IPS DF 6.9 (cell line): ENCODE data around the gene IFNGR2.

Experiments used
- DNase-seq: peaks from one replicate; pipeline ENCODE4 v3.0.0-alpha.2; 2013; ENCODE audit warnings: low read depth, low spot score
- H3K27ac ChIP-seq: one replicate; pipeline ENCODE4 v1.5.1; 2013; ENCODE audit warnings: low read length, control low read depth
- H3K27me3 ChIP-seq: 2 replicates; pipeline ENCODE4 v1.6.1; 2013; ENCODE audit warnings: mild to moderate bottlenecking, low read length; ENCODE audit not compliant: control insufficient read depth, insufficient read depth
- H3K36me3 ChIP-seq: 2 replicates; pipeline ENCODE4 v1.6.1; 2013; ENCODE audit warnings: low read length; ENCODE audit not compliant: control insufficient read depth, insufficient read depth
- H3K4me1 ChIP-seq: 2 replicates; pipeline ENCODE4 v1.6.1; 2013; ENCODE audit warnings: low read length; ENCODE audit not compliant: control insufficient read depth, insufficient read depth
- H3K4me3 ChIP-seq: 2 replicates; pipeline ENCODE4 v1.5.1; 2013; ENCODE audit warnings: mild to moderate bottlenecking, low read length
- H3K9me3 ChIP-seq: 2 replicates; pipeline ENCODE4 v1.6.1; 2013; ENCODE audit warnings: low read length, inconsistent platforms; ENCODE audit not compliant: control insufficient read depth, insufficient read depth
- WGBS: extraction: QIAGEN DNeasy Blood & Tissue Kit; methylation state at CpG from one replicate; pipeline ENCODE4 v1.1.7; 2013; ENCODE audit warnings: mixed read lengths, missing lambda C conversion rate; ENCODE audit not compliant: insufficient read length, insufficient coverage; 5-methylcytosine and 5-hydroxymethylcytosine counted together

Gene IFNGR2

GRCh38 chr21:33387294-33387693 lies 15.9 kb upstream of the IFNGR2 start:
- WGBS = no CpG with 5 or more reads among the region's 6 CpGs
- DNase-seq = no peak
- H3K4me3 ChIP-seq = no peak overlapping the region

DNA sequence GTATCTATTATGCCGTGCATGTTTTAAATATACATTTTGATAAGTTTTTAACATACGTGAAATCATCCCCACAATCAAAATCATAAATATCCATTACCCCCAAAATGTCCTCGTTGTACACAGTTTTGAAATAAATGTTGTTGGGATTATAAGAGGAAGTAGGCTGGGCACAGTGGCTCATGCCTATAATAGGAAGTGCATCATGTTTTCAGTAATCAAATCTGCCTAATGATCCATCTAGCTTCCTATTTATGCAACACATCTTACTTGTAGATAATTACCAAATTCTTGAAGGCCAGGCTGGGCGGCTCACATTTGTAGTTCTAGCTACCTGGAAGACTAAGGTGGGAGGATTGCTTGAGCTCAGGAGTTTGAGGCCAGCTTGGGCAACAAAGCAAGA lies 15.0 kb upstream of the IFNGR2 start:
- no peak overlapping the region for H3K27ac ChIP-seq
- H3K36me3 ChIP-seq = no peaks in the 10 kb centered on the region
- no peaks in the 10 kb centered on the region for H3K9me3 ChIP-seq
- no CpG with 5 or more reads among the region's 4 CpGs for WGBS
- H3K4me3 ChIP-seq = no peak overlapping the region
- H3K27me3 ChIP-seq = no peaks in the 10 kb centered on the region
- H3K4me1 ChIP-seq = no peaks in the 10 kb centered on the region
- DNase-seq = no peak

More at GRCh38 chr21:33387294-33387693, 15.9 kb upstream of the IFNGR2 start:
- Histone ChIP-seq H3K4me1 (no peaks in the 10 kb centered on the region), H3K36me3 (no peaks in the 10 kb centered on the region), H3K27ac (no peak overlapping the region), H3K27me3 (no peaks in the 10 kb centered on the region), H3K9me3 (no peaks in the 10 kb centered on the region)

DNA sequence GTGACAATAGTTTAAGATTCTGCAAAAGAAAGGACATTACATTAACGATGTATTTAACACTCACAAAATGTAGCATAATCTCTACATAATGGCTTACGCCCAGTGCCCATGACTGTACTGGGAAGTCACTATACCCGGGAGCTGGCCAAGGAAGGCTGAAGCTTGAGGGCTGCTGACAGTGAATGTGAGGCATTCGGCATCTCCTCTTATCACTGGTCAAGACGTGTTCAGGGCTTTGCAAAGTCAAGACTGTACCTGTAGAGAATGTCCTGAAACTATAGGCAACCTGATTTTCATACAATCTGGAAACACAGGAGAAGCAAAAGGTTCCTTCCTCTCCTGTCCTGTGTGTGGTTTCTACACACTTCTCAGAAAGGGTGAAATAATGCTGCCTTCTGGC lies 12.7 kb upstream of the IFNGR2 start:
- no CpG with 5 or more reads among the region's 5 CpGs for WGBS

DNA sequence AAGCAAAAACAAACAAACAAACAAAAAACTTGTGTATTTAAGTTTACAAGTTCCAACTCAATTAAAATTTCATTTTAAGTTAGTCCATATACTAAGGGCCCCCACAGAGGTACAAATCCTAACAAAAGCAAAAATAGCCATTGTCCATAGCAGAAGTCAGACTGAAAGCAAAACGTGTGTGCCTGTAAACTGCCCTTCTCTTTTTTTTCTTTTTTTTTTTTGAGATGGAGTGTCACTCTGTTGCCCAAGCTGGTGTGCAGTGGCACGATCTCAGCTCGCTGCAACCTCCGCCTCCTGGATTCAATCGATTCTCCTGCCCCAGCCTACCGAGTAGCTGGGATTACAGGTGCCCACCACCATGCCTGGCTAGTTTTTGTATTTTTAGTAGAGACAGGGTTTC lies 11.6 kb upstream of the IFNGR2 start:
- WGBS = no CpG with 5 or more reads among the region's 6 CpGs
- Histone ChIP-seq H3K27ac (no peak overlapping the region), H3K4me3 (no peak overlapping the region), H3K36me3 (no peaks in the 10 kb centered on the region), H3K4me1 (no peaks in the 10 kb centered on the region), H3K27me3 (no peaks in the 10 kb centered on the region), H3K9me3 (no peaks in the 10 kb centered on the region)
- no peak for DNase-seq

More for the DNA sequence above, 12.7 kb upstream of the IFNGR2 start:
- H3K36me3 ChIP-seq = no peaks in the 10 kb centered on the region
- no peak overlapping the region for H3K4me3 ChIP-seq
- no peaks in the 10 kb centered on the region for H3K27me3 ChIP-seq
- H3K9me3 ChIP-seq = no peaks in the 10 kb centered on the region
- H3K27ac ChIP-seq = no peak overlapping the region
- no peaks in the 10 kb centered on the region for H3K4me1 ChIP-seq
- no peak for DNase-seq

DNA sequence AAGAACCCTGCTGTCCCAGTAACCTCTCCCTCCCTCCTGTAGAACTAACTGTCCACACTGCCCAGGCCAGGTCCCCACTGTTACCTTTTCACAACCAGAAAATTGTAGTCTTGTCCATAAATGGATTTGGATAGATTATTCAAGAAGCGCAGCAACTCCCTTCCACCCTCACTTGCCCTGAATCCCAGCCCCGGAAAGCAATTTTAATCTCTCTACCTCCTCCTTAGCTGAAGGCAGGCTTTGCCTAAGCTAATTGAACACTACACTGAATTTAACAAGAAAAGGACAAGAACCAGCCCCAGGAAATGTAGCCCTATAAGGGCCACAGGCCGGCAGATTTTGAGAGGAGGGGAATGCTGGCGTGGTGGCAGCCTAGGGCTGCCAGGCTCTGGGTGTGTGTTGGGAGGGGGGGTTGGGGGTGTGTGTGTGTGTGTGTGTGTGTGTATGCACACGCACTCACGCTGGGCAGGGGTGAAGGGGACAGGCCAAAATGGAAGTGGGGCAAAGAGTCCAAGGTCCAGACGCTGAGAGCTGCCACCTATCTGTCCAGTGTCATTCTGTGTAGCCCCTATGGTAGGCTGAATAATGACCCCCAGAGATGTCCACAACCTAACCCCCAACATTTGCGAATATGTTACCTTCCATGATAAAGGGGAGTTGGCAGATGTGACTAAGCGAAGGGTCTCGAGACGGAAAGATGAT lies 10.8 kb upstream of the IFNGR2 start:
- Histone ChIP-seq H3K4me1 (no peaks in the 10 kb centered on the region), H3K4me3 (no peak overlapping the region), H3K27ac (no peak overlapping the region), H3K36me3 (no peaks in the 10 kb centered on the region), H3K9me3 (no peaks in the 10 kb centered on the region), H3K27me3 (no peaks in the 10 kb centered on the region)
- WGBS = no CpG with 5 or more reads among the region's 11 CpGs
- DNase-seq = no peak

- no peaks in the 10 kb centered on the region for H3K4me1 ChIP-seq
- WGBS = no CpG with 5 or more reads among the region's 5 CpGs
Measured at GRCh38 chr21:33393348-33393747, 9.9 kb upstream of the IFNGR2 start.

DNA sequence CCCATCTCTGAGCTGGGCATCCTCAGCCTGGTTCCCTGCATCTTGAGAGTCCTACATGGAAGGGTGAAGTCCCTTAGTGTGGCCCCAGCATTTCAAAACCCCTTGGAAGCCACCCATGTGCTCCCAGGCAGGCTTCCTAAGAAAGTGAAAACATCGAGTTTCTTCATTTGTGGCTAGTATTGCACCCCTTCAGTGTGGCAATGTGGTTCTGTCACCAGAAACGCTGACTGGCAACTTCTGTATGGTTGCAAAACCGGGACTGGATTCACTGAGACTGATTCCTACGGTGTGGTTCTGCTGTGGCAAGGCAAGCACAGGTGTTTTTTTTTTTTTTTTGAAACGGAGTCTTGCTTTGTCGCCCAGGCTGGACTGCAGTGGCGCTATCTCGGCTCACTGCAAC lies 9.0 kb upstream of the IFNGR2 start:
- H3K36me3 ChIP-seq = no peaks in the 10 kb centered on the region
- H3K4me3 ChIP-seq = no peak overlapping the region
- H3K27me3 ChIP-seq = no peaks in the 10 kb centered on the region
- H3K9me3 ChIP-seq = no peaks in the 10 kb centered on the region
- H3K27ac ChIP-seq = no peak overlapping the region
- H3K4me1 ChIP-seq = no peaks in the 10 kb centered on the region
- no CpG with 5 or more reads among the region's 8 CpGs for WGBS
- DNase-seq = no peak

More at GRCh38 chr21:33393348-33393747, 9.9 kb upstream of the IFNGR2 start:
- H3K27me3 ChIP-seq = no peaks in the 10 kb centered on the region
- DNase-seq = no peak
- no peaks in the 10 kb centered on the region for H3K9me3 ChIP-seq
- no peak overlapping the region for H3K4me3 ChIP-seq
- H3K36me3 ChIP-seq = no peaks in the 10 kb centered on the region
- H3K27ac ChIP-seq = no peak overlapping the region

DNA sequence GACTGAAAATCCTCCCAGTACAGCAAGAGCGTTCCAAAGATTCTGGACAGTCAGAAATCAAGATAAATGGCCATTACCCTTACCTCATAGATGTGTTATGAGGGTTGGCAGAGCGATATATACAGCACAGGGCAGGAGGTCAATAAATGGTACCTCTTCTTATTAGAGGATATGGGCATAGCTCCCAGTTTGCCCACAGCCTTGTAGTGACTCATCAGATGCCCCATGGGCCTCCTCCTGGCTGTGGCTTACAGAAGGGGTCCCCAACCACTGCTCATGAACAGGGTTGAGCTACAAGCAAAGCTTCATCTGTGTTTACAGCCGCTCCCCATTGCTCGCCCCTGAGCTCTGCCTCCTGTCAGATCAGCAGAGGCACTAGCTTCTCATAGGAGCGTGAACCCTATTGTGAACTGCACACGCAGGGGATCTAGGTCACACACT lies 7.3 kb upstream of the IFNGR2 start:
- Histone ChIP-seq H3K4me3 (no peak overlapping the region), H3K4me1 (no peaks in the 10 kb centered on the region), H3K27ac (no peak overlapping the region), H3K9me3 (no peaks in the 10 kb centered on the region), H3K36me3 (no peaks in the 10 kb centered on the region), H3K27me3 (no peaks in the 10 kb centered on the region)
- DNase-seq = no peak
- WGBS = no CpG with 5 or more reads among the region's 6 CpGs

DNA sequence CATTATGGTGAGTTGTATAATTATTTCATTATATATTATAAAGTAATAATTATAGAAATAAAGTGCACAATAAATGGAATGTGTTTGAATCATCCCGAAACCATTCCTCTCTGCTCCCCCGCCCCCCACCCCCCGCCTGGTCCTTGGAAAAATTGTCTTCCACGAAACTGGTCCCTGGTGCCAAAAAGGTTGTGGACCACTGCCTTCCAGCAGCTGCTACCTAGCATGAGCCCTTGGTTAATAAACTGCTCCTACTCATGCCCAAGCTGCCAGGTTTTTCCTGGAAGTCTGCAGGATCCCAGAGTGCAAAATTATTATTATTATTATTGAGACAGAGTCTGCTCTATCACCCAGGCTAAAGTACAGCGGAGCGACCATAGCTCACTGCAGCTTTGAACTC lies 6.8 kb upstream of the IFNGR2 start:
- Histone ChIP-seq H3K9me3 (no peaks in the 10 kb centered on the region), H3K27ac (no peak overlapping the region), H3K4me3 (no peak overlapping the region), H3K27me3 (no peaks in the 10 kb centered on the region), H3K4me1 (no peaks in the 10 kb centered on the region), H3K36me3 (no peaks in the 10 kb centered on the region)
- no CpG with 5 or more reads among the region's 6 CpGs for WGBS
- no peak for DNase-seq

- H3K27me3 ChIP-seq = no peaks in the 10 kb centered on the region
- WGBS = no CpG with 5 or more reads among the region's 5 CpGs
- no peaks in the 10 kb centered on the region for H3K36me3 ChIP-seq
- H3K9me3 ChIP-seq = no peaks in the 10 kb centered on the region
- no peak overlapping the region for H3K4me3 ChIP-seq
- no peak for DNase-seq
- no peaks in the 10 kb centered on the region for H3K4me1 ChIP-seq
- no peak overlapping the region for H3K27ac ChIP-seq
Measured at GRCh38 chr21:33396951-33397350, 6.3 kb upstream of the IFNGR2 start.

DNA sequence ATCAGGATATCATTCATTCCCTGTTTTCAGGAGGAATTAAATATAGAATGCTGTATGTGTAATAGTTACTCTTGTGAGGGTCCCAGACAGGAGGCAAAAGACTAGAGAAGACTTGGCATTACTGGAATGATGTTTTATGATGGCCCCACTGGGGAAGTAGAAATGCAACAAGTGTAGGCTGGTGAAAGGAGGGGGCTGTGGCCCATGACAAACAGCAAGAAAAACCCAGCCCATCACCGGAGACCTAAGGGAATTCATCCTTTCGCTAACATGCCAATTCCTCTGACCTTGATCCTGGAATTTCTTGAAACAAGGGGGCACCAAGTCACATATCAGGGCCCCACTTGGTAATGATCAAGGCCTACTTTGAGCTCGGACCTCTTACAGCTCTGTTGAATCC lies 5.5 kb upstream of the IFNGR2 start:
- no peak overlapping the region for H3K4me3 ChIP-seq
- H3K36me3 ChIP-seq = no peaks in the 10 kb centered on the region
- WGBS = no CpG with 5 or more reads among the region's 3 CpGs
- no peak overlapping the region for H3K27ac ChIP-seq
- H3K4me1 ChIP-seq = no peaks in the 10 kb centered on the region
- DNase-seq = no peak
- H3K9me3 ChIP-seq = no peaks in the 10 kb centered on the region
- H3K27me3 ChIP-seq = no peaks in the 10 kb centered on the region
